SK-N-SH (cell line): ENCODE results near the gene ERAP2. TPM values are rescaled to one million over a fixed set of nuclear protein-coding genes. Genes with fewer than 3 reads are reported as not detected.

Experiments used
- CTCF ChIA-PET: fragments of 300-600, 350-600 bp; formaldehyde crosslinking; extraction: SDS; loops from one replicate; lab custom pipeline; 2021; lab: Yijun Ruan, JAX
- POLR2A ChIA-PET: fragments of 350-600 bp; sonication (Branson Sonifier 250); formaldehyde crosslinking; extraction: SDS; loops from one replicate; lab custom pipeline; 2020; ENCODE audit warnings: antibody characterized with exemption, inconsistent platforms; lab: Yijun Ruan, JAX
- DNase-seq: peaks from one replicate; pipeline ENCODE4 v3.0.0; 2012
- H2AFZ ChIP-seq: fragments of 200-600 bp; sonication (generic); 2 replicates; pipeline ENCODE4 v1.8.1; 2016; ENCODE audit warnings: antibody characterized with exemption, mild to moderate bottlenecking, low read depth
- H3F3A ChIP-seq: fragments of 200-600 bp; sonication (generic); replicated peaks from 2 replicates; pipeline ENCODE3; 2016; ENCODE audit warnings: antibody characterized with exemption, mild to moderate bottlenecking; ENCODE audit not compliant: insufficient read depth
- H3K27ac ChIP-seq, 2 experiments: fragments of 200-500 bp in 1 of 2; fragments of 200-600 bp in 1 of 2; sonication (Bioruptor generic) in 1 of 2; sonication (generic), shearing (Covaris generic) in 1 of 2; 2 replicates each; pipeline versions ENCODE4 v1.5.1 to v1.6.1; 2014 to 2016; ENCODE audit warnings: low read depth in 2 of 2, inconsistent platforms in 1 of 2, low read length in 1 of 2, mild to moderate bottlenecking in 1 of 2, mixed read lengths in 1 of 2
- H3K27me3 ChIP-seq: fragments of 200-600 bp; sonication (generic), shearing (Covaris generic); 2 replicates; pipeline ENCODE4 v1.6.1; 2016; ENCODE audit warnings: mixed run types; ENCODE audit not compliant: insufficient read depth
- H3K36me3 ChIP-seq, 2 experiments: fragments of 200-500 bp in 1 of 2; fragments of 200-600 bp in 1 of 2; sonication (Bioruptor generic) in 1 of 2; sonication (generic) in 1 of 2; replicated peaks in 1 of 2; 2 replicates each; pipeline versions ENCODE3 to v1.5.1; 2014 to 2016; ENCODE audit warnings: low read length in 1 of 2, mild to moderate bottlenecking in 1 of 2; ENCODE audit not compliant: insufficient read depth in 2 of 2, control insufficient read depth in 1 of 2
- H3K4me1 ChIP-seq, 2 experiments: fragments of 200-500 bp in 1 of 2; fragments of 200-600 bp in 1 of 2; sonication (Bioruptor generic) in 1 of 2; sonication (generic), shearing (Covaris generic) in 1 of 2; 2 replicates each; pipeline versions ENCODE4 v1.5.1 to v1.6.1; 2014 to 2016; ENCODE audit warnings: low read depth in 1 of 2, low read length in 1 of 2, mixed run types in 1 of 2; ENCODE audit not compliant: insufficient read depth in 2 of 2, control insufficient read depth in 1 of 2
- H3K4me2 ChIP-seq: fragments of 200-600 bp; sonication (generic), shearing (Covaris generic); 2 replicates; pipeline ENCODE4 v1.6.1; 2017; ENCODE audit warnings: mixed run types
- H3K4me3 ChIP-seq, 2 experiments: fragments of 200-500 bp in 1 of 2; fragments of 200-600 bp in 1 of 2; sonication (Bioruptor generic) in 1 of 2; sonication (generic), shearing (Covaris generic) in 1 of 2; 2 replicates each; pipeline versions ENCODE4 v1.5.1 to v1.8.1; 2014 to 2016; ENCODE audit warnings: low read depth in 2 of 2, inconsistent platforms in 1 of 2, low read length in 1 of 2, mild to moderate bottlenecking in 1 of 2, mixed read lengths in 1 of 2, moderate library complexity in 1 of 2
- H3K79me2 ChIP-seq: fragments of 200-600 bp; sonication (generic); 2 replicates; pipeline ENCODE4 v1.8.1; 2017; ENCODE audit warnings: mild to moderate bottlenecking; ENCODE audit not compliant: insufficient read depth
- H3K9ac ChIP-seq: fragments of 200-600 bp; sonication (generic); 2 replicates; pipeline ENCODE4 v1.6.1; 2017; ENCODE audit warnings: mixed run types
- H3K9me2 ChIP-seq: fragments of 200-600 bp; sonication (generic); 2 replicates; pipeline ENCODE4 v1.6.1; 2017; ENCODE audit warnings: mixed run types
- H3K9me3 ChIP-seq: fragments of 200-600 bp; sonication (generic); 2 replicates; pipeline ENCODE4 v1.6.1; 2017; ENCODE audit warnings: mixed run types, mild to moderate bottlenecking, moderate library complexity
- H4K20me1 ChIP-seq: fragments of 200-600 bp; sonication (generic); 2 replicates; pipeline ENCODE4 v1.6.1; 2017; ENCODE audit warnings: mild to moderate bottlenecking, mixed run types; ENCODE audit not compliant: insufficient read depth
- GATA2 ChIP-seq: sonication (generic); formaldehyde crosslinking; IDR thresholded peaks from 2 replicates; pipeline ENCODE4 v1.5.0; 2020; ENCODE audit warnings: mild to moderate bottlenecking, missing genetic modification reagents
- IRF3 ChIP-seq: fragments of 150-350 bp; IDR thresholded peaks from 2 replicates; pipeline ENCODE4 v1.6.1; 2016; ENCODE audit warnings: mild to moderate bottlenecking, low read depth, low read length
- JUND ChIP-seq: IDR thresholded peaks from 2 replicates; pipeline ENCODE4 v1.4.0; 2012
- MAX ChIP-seq: IDR thresholded peaks from 2 replicates; pipeline ENCODE4 v1.4.0; 2012; ENCODE audit warnings: low read depth
- NFIC ChIP-seq: IDR thresholded peaks from 2 replicates; pipeline ENCODE4 v1.4.0; 2012; ENCODE audit warnings: borderline replicate concordance
- NRF1 ChIP-seq: IDR thresholded peaks from 2 replicates; pipeline ENCODE4 v1.6.1; 2012; ENCODE audit warnings: low read depth, mild to moderate bottlenecking, low read length
- POLR2AphosphoS5 ChIP-seq: IDR thresholded peaks from 2 replicates; pipeline ENCODE4 v1.6.1; 2012; ENCODE audit warnings: low read depth, low read length
- RAD21 ChIP-seq: IDR thresholded peaks from 2 replicates; pipeline ENCODE4 v1.6.1; 2012; ENCODE audit warnings: mild to moderate bottlenecking, low read length
- RCOR1 ChIP-seq: fragments of 150-350 bp; IDR thresholded peaks from 2 replicates; pipeline ENCODE4 v1.6.1; 2017; ENCODE audit warnings: antibody characterized with exemption, low read length
- REST ChIP-seq: IDR thresholded peaks from 2 replicates; pipeline ENCODE4 v1.6.1; 2012; ENCODE audit warnings: mild to moderate bottlenecking, low read depth, low read length, moderate library complexity
- RFX5 ChIP-seq: IDR thresholded peaks from 2 replicates; pipeline ENCODE4 v1.6.1; 2012; ENCODE audit warnings: mild to moderate bottlenecking, improper control_type of control experiment, low read length
- SIN3A ChIP-seq: IDR thresholded peaks from 2 replicates; pipeline ENCODE4 v1.6.1; 2012; ENCODE audit warnings: low read depth, mild to moderate bottlenecking, low read length, moderate library complexity, borderline replicate concordance
- SMC3 ChIP-seq: IDR thresholded peaks from 2 replicates; pipeline ENCODE4 v1.6.1; 2012; ENCODE audit warnings: low read depth, low read length, improper control_type of control experiment
- TEAD4 ChIP-seq: IDR thresholded peaks from 2 replicates; pipeline ENCODE4 v1.4.0; 2012; ENCODE audit warnings: mild to moderate bottlenecking, borderline replicate concordance; ENCODE audit not compliant: insufficient read depth
- USF1 ChIP-seq: IDR thresholded peaks from 2 replicates; pipeline ENCODE4 v1.4.0; 2012; ENCODE audit warnings: low read depth, borderline replicate concordance
- YY1 ChIP-seq: IDR thresholded peaks from 2 replicates; pipeline ENCODE4 v1.4.0; 2012; ENCODE audit warnings: low read depth, mild to moderate bottlenecking
- ZBTB33 ChIP-seq: IDR thresholded peaks from 2 replicates; pipeline ENCODE4 v1.4.0; 2012; ENCODE audit warnings: low read depth, borderline replicate concordance
- WGBS: methylation state at CpG from one replicate; pipeline ENCODE4 v1.1.6; 2017; ENCODE audit warnings: low lambda C conversion rate; 5-methylcytosine and 5-hydroxymethylcytosine counted together
- polyA plus RNA-seq, 3 experiments: library from polyadenylated mRNA; depleted of rRNA; stranded (reverse); fragments of >200 nt; gene quantifications; 2 replicates each; pipeline ENCODE4 v1.2.3, GENCODE V29; 2012

Gene ERAP2
- polyA plus RNA-seq, 1 of the 3 experiments (the other 2 are of a cell fraction): 13.2 TPM

- no peak overlapping the region for H3K27ac ChIP-seq
- H3K79me2 ChIP-seq: peaks cover 79% of the 10 kb centered on the region
- no peak for TF ChIP-seq REST
- no peak for TF ChIP-seq POLR2AphosphoS5
- TF ChIP-seq USF1: no peak
- no peak for TF ChIP-seq MAX
- no peak for TF ChIP-seq NFIC
- TF ChIP-seq RCOR1: no peak
- TF ChIP-seq IRF3: no peak
- TF ChIP-seq NRF1: no peak
- no peak for TF ChIP-seq RFX5
- no peak for TF ChIP-seq ZBTB33
- TF ChIP-seq JUND: no peak
- no peak for TF ChIP-seq YY1
- TF ChIP-seq RAD21: no peak
- no peak for TF ChIP-seq SMC3
- no peak for TF ChIP-seq GATA2
- TF ChIP-seq TEAD4: no peak
- no peak for TF ChIP-seq SIN3A
- TF ChIP-seq, all 33 proteins: peak for 0
- no peak overlapping the region for H3K4me2 ChIP-seq
- H3K9me2 ChIP-seq: no peaks in the 10 kb centered on the region
- POLR2A ChIA-PET: no interaction called here
- peaks cover 14% of the 10 kb centered on the region for H3F3A ChIP-seq
- no peaks in the 10 kb centered on the region for H3K27me3 ChIP-seq
- peaks cover 0 to 9% of the 10 kb centered on the region in 2 experiments for H3K36me3 ChIP-seq
- WGBS: 97% methylated on average over 1 of the region's 1 CpG
- no peak overlapping the region for H3K9ac ChIP-seq
- peaks cover 0 to 32% of the 10 kb centered on the region in 2 experiments; a peak in 1 of 4 replicates for H3K4me1 ChIP-seq
- no peak overlapping the region for H3K4me3 ChIP-seq
- H3K9me3 ChIP-seq: peaks cover 7% of the 10 kb centered on the region; the same call in 1 of the 2 replicates
- CTCF ChIA-PET: no interaction called here
- no peak overlapping the region for H2AFZ ChIP-seq
- no peak for DNase-seq
- H4K20me1 ChIP-seq: no peaks in the 10 kb centered on the region
Observed at GRCh38 chr5:96961053-96961452, 84.8 kb downstream of the ERAP2 start.
